ENCODE results near the gene MAP7D1. TPM values are rescaled to one million over a fixed set of nuclear protein-coding genes. Genes with fewer than 3 reads are reported as not detected.

MAP7D1 gene
- total RNA-seq, 1 experiment from 2014 or later, result 173 TPM

DNA sequence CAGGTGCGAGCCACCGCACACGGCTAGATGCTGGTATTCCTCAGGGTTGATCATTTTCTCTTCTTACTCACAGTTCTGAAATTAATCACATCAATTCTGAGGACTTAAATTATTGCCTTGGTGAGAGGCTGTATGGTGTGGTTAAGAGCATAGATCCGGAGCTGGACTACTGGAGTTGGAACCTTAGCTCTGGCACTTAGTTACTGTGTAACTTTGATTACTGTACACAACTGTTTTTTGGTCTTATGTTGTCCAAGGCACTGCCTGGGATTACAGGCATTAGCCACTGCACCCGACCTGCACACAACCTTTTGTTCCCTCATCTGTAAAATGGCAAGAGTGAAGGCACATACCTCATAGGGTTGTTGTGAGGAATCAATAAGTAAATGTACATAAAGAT is 42.7 kb downstream of the MAP7D1 start:
- Histone ChIP-seq H3K36me3 (ENCODE audit: low read depth) (no peaks in the 10 kb centered on the region), H3K79me2 (ENCODE audit: low read depth) (no peaks in the 10 kb centered on the region), H3K4me3 (no peak overlapping the region), H3F3A (ENCODE audit: insufficient read depth, low read depth) (peaks cover 29% of the 10 kb centered on the region; the same call in 1 of the 2 replicates), H3K9me3 (ENCODE audit: insufficient read depth, low read depth) (no peaks in the 10 kb centered on the region), H3K4me1 (replicated peaks; ENCODE audit: insufficient read depth) (peaks cover 23% of the 10 kb centered on the region), H3K9me2 (ENCODE audit: insufficient read depth) (no peaks in the 10 kb centered on the region), H2AFZ (no peak overlapping the region), H3K27me3 (ENCODE audit: insufficient read depth, low read depth) (no peaks in the 10 kb centered on the region), H4K20me1 (ENCODE audit: insufficient read depth) (no peaks in the 10 kb centered on the region), H3K27ac (no peak overlapping the region), H3K4me2 (no peak overlapping the region)
- POLR2A ChIA-PET (ENCODE audit: unreplicated experiment), result no interaction called here
- CTCF ChIA-PET, result interaction anchor here (0.7 kb wide), 2 partner anchors 87 to 99 kb away, joined by 5 to 12 read pairs; no protein-coding TSS in a partner anchor
- intact Hi-C loops (cut with micrococcal nuclease; ENCODE audit: unreplicated experiment), result no loop called here
- TF ChIP-seq CTCF (conservative IDR thresholded peaks at IDR 0.05) (no peak), EZH2 (IDR thresholded peaks at IDR 0.05; ENCODE audit: low read depth) (no peak)
- BruUV-seq (replicated peaks), result no TSS peak
- DNase-seq, result no peak

GRCh38 chr1:36199934-36200741 is 44.2 kb downstream of the MAP7D1 start:
- TF ChIP-seq CTCF (conservative IDR thresholded peaks at IDR 0.05), result no peak
- TF ChIP-seq EZH2 (IDR thresholded peaks at IDR 0.05; ENCODE audit: low read depth), result no peak
- CTCF ChIA-PET, result interaction anchor here (0.7 to 0.8 kb wide), 2 partner anchors 12 to 100 kb away, joined by 3 to 4 read pairs; no protein-coding TSS in a partner anchor
- Histone ChIP-seq H4K20me1 (ENCODE audit: insufficient read depth) (no peaks in the 10 kb centered on the region), H3K36me3 (ENCODE audit: low read depth) (no peaks in the 10 kb centered on the region), H3K9me2 (ENCODE audit: insufficient read depth) (no peaks in the 10 kb centered on the region), H2AFZ (no peak overlapping the region), H3F3A (ENCODE audit: insufficient read depth, low read depth) (peaks cover 32% of the 10 kb centered on the region; the same call in 1 of the 2 replicates), H3K27me3 (ENCODE audit: insufficient read depth, low read depth) (no peaks in the 10 kb centered on the region), H3K27ac (no peak overlapping the region; the same call in 1 of the 2 replicates), H3K9me3 (ENCODE audit: insufficient read depth, low read depth) (no peaks in the 10 kb centered on the region), H3K4me3 (no peak overlapping the region), H3K4me1 (replicated peaks; ENCODE audit: insufficient read depth) (peaks cover 35% of the 10 kb centered on the region), H3K4me2 (peak overlapping the region; percentile 47), H3K79me2 (ENCODE audit: low read depth) (no peaks in the 10 kb centered on the region)
- DNase-seq, result peak; percentile 45 to 71
- POLR2A ChIA-PET (ENCODE audit: unreplicated experiment), result no interaction called here
- no TSS peak for BruUV-seq (replicated peaks)
- intact Hi-C loops (cut with micrococcal nuclease; ENCODE audit: unreplicated experiment), result no loop called here

DNA sequence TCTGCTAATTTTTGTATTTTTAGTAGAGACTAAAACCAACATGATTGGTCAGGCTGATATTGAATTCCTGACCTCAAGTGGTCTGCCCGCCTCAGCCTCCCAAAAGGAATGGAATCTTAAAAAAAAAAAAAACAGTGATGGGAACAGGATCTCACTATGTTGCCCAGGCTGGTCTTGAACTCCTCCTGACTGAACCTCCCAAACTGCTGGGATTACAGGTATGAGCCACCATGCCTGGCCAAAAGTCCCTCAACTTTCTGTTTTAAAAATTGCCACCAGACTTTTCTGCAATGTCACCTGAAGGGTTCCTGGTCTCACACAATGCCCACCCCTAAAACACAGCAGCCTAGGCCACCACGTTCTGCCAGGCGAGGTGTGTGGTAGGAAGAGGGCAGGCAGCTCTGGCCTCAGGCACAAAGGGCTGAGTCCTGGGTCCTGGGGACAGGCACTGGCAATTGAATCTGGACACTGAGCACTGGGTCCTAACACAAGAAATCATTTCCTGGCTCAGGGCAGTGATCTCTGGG is 47.1 kb downstream of the MAP7D1 start:
- DNase-seq, result no peak
- H3K79me2 ChIP-seq (ENCODE audit: low read depth), result no peaks in the 10 kb centered on the region
- H3K4me1 ChIP-seq (replicated peaks; ENCODE audit: insufficient read depth), result peaks cover 35% of the 10 kb centered on the region
- CTCF ChIA-PET, result no interaction called here
- H3K9me3 ChIP-seq (ENCODE audit: insufficient read depth, low read depth), result no peaks in the 10 kb centered on the region
- no peaks in the 10 kb centered on the region for H3K27me3 ChIP-seq (ENCODE audit: insufficient read depth, low read depth)
- peak overlapping the region; percentile 61 for H3K27ac ChIP-seq
- no peak for TF ChIP-seq EZH2 (IDR thresholded peaks at IDR 0.05; ENCODE audit: low read depth)
- TF ChIP-seq CTCF (conservative IDR thresholded peaks at IDR 0.05), result no peak
- H3K4me2 ChIP-seq, result peak overlapping the region; percentile 44
- H3F3A ChIP-seq (ENCODE audit: insufficient read depth, low read depth), result peaks cover 32% of the 10 kb centered on the region; the same call in 1 of the 2 replicates
- H3K9me2 ChIP-seq (ENCODE audit: insufficient read depth), result no peaks in the 10 kb centered on the region
- intact Hi-C loops (cut with micrococcal nuclease; ENCODE audit: unreplicated experiment), result no loop called here
- no peak overlapping the region for H2AFZ ChIP-seq
- POLR2A ChIA-PET (ENCODE audit: unreplicated experiment), result no interaction called here
- H4K20me1 ChIP-seq (ENCODE audit: insufficient read depth), result no peaks in the 10 kb centered on the region
- no peaks in the 10 kb centered on the region for H3K36me3 ChIP-seq (ENCODE audit: low read depth)
- H3K4me3 ChIP-seq, result no peak overlapping the region
- no TSS peak for BruUV-seq (replicated peaks)

All from PC-9 (cell line).